Stimulated activated CD4-positive, alpha-beta T cell treated with anti-CD3 and anti-CD28 coated beads, Interleukin-1b, Interleukin-23, amount 100 ng/mL, for 1 hour (primary cell): ENCODE data around the gene CIB2.

ENCODE experiments used
- DNase-seq, 2 donors: peaks; one replicate each; pipeline ENCODE4 v3.0.0-alpha.2; 2020; ENCODE audit warnings: low read depth in 2 of 2

CIB2 gene

DNA sequence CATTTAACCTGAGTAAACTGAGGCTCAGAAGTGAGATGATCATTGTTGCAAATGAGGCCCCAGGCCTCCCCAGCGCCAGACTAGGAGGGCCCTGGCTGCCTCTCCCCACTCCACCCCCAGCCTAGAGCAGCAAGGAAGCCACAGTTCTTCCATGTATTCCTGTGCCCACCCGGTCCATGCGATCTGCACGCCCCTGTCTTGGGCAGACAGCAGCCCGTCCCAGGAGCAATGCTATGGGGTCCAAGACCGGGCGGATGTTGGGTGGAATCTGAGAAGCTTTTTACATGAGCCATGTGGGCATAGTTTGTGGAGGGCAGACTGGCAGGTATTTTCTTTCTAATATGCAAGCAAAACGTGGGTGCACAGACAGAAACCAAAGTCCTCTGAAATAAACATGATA, 23.8 kb downstream of the CIB2 start:
- no peak for DNase-seq

- no peak for DNase-seq
These were observed 25.6 kb downstream of the CIB2 start for GRCh38 chr15:78105476-78106241.

DNA sequence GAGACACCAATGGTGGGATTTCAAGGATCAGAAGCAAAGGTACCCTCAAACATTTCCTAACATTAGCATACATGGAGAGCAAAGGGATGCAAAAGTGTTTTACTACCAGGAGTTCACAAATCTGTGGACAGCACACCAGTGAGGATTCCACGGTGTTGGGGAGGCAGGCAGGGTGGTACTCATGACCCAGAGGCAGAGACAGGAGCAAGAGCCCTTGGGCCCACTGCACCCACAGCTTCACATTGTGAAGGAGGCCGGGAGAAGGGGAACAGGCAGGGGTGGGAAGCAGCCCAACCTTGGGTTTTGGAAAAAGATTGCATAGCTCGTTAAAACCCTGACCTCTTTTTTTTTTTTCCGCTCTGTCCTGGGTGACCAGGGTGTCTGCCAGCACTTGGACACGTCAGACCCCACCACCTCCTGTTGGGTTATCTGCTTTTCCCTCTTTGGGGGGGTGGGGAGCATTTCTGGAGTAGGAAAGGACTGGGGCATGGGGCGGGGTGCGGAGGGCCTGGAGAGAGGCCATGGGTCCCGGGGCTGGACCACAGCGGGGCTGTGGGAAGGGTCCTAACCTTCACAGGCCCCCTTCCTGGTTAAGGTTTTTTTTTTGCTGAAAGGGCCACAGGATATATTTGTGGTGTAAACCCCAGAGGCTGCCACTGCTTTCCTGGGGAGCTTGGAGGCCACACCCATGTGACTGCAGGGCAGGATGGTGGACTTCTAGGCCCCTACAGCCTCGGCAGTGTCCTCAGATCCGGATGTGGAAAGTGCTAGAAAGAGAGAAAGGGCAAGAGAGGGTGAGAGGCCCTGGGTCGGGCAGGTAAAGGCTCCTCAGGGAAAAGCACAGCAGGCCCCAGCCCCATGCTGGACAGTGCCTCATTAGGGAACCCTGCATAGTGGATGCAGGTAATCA, 26.4 kb downstream of the CIB2 start:
- DNase-seq, result no peak

DNA sequence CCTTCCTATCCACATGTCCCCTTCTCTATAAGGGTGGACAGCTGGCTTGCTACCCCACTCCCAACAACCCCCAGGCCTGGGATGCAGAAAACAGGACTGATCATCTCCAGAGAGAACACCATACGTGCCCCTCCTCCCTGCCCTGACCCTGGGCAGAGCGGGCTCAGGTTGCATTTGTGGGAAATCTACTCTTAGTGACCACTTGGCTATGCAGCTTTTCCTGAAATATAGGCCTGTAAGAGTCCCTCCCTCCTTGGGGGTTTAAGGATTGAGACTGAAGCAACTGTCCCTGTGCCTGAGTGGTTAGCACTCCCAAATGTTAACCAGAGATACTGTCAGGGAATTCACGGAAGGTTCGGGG, 27.1 kb downstream of the CIB2 start:
- DNase-seq, result no peak

DNA sequence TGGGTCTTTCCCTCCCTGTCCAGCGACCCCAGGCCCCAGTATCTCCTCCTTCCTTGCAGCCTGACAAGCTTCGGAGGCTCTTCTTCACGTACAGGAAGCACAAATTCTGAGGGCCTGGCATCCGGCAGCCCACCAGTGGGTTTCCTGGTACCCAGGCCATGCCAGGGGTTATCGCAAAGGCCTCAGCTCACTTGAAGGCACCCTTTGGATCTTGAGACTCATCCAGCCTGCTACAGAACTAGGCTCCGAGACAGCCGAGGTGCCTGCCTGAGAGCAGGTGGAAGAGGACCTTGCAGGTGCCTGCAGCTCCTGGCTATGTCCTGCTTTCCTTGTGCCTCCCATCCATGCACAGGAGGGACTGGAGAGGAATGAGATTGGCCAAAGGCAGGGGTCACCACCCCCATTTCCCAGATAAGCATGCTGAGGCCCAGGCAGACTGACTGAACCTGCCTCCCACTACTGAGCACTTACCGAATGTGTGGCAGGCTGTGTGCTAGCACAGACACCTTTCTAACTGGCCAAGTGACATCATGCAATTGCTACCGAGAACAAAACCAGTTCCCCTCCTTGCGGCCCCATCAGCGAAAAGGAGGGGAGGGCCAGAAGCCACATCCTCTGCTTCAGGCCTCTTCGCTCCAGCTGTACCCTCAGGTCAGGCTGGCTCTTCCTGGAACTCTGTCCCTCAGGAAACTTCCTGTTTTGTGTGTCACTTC, 27.7 kb downstream of the CIB2 start:
- no peak for DNase-seq

DNA sequence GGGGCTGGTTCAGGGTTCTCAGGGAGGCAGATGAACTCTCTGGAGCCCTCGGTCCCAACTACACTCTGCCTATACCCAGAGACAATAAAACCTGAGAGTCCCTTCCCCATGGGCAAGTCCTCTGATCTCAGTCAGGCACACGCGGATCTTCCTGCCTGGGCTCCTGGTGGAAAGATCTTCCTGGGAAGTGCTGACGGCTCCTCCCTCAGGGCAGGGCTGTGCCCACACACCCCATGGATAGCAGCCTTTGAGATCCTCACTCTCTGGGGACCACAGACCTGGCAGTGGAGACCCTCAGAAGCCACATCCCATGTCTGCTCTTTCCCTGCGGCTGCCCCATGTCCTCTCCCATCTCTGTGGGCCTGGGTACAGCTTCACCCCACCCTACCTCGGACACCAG, 28.5 kb downstream of the CIB2 start:
- no peak for DNase-seq

GRCh38 chr15:78102211-78102610, 29.0 kb downstream of the CIB2 start:
- DNase-seq, result no peak

- DNase-seq, result no peak
These were observed 29.7 kb downstream of the CIB2 start for GRCh38 chr15:78101423-78102105.

GRCh38 chr15:78100886-78101285, 30.4 kb downstream of the CIB2 start:
- no peak for DNase-seq

DNA sequence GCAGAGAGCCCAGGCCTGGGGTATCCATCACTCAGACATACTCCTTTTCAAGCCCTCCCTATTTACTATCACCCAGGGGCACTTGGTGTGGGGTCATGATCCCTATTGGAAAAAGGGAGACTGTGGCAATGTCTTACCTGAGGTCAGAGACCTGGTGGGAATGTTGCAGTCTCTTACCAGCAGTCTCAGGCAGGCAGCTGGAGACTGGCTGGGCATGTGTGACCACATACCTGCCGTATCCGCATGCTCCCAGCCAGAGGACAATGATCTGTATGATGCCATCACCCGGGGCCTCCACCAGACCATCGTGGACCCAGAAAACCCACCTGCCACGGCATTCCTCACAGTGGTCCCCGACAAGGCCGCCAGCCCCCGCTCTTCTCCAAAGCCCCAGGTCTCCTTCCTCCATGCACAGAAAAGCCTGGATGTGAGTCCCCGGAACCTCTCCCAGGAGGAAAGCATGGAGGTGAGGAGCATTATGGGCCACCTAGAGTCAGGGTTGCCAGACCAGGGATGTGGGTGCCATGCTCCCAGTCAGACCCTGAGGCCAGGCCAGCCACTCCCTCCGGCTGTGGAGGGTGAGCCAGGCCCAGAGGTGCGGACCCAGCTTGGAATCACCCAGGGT, 33.0 kb downstream of the CIB2 start:
- no peak for DNase-seq

DNA sequence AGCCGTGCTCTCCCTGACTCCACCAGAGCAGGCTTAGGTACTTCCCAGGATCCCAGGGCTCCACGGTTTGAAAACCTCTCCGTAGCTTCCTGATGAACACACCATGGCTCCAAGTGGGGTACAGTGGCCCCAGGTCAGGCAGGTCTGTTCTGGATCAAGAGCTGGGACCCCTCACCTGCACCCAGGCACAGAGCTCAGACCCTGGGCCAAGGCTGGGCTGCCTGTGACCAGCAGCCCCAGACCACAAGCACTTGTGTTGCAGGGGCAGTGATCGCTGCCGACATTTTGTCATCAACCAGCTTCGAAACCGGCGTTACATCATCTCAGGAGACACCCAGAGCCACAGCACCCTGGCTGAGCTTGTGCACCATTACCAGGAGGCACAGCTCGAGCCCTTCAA, 33.6 kb downstream of the CIB2 start:
- no peak for DNase-seq

- no peak for DNase-seq
These were observed 37.8 kb downstream of the CIB2 start for GRCh38 chr15:78093242-78094020.

DNA sequence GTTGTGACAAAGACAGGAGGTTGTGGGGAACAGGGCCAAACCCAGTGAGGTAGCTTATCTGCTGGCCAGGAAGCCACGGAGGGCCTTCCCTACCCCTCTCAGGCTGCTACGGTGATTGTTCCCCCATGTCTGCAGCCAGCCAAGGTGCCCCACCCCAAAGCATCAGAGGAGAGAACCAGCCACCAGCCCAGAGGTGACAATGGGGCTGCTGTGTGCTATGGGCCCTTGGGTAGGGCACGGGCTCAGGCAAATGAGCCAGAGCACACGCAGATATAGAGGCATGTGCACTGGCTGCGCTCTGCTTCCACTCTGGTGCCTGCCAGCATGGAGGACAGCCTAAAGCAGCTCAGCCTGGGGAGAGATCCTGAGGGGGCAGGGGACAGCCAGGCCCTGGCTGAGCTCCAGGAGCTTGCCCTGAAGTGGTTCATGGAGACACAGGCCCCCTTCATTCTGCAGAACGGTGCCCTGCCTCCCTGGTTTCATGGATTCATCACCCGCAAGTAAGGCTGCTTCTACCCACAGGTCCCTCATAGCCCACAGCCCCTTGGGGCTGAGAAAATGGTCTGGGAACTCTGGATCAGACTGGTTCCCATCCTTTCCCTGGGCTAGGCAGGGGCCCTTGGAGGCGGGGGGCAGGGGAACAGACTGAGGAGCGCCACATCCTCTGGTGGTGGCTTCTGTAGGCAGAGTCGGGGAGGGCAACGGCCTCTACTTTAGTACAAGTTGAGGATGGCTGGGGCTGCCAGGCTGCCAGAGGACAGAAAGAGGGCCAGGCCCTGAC, 38.8 kb downstream of the CIB2 start, which contains the start of gene SH2D7:
Gene SH2D7 (plus strand): TSS at position 301 of the 781 bp plus-strand sequence. CDS start 24 bp downstream, at position 325.
- DNase-seq, result no peak

- DNase-seq, result no peak
These were observed 40.7 kb downstream of the CIB2 start for GRCh38 chr15:78090422-78091063.

DNA sequence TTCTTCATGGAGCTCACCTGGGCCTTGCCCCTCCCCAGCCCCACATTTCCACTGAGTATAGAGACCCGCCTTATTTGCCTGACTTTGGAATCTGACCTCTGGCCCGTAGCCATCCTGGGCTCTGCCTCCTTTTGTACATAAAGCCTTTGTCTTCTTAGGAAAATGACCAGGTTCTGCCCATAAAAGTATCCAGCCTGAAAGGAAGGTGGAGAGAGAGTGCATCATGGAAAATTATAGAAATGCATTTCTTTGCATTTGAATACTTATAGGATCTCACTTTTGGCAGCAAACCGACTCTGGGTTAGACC, 42.5 kb downstream of the CIB2 start:
- no peak for DNase-seq

DNA sequence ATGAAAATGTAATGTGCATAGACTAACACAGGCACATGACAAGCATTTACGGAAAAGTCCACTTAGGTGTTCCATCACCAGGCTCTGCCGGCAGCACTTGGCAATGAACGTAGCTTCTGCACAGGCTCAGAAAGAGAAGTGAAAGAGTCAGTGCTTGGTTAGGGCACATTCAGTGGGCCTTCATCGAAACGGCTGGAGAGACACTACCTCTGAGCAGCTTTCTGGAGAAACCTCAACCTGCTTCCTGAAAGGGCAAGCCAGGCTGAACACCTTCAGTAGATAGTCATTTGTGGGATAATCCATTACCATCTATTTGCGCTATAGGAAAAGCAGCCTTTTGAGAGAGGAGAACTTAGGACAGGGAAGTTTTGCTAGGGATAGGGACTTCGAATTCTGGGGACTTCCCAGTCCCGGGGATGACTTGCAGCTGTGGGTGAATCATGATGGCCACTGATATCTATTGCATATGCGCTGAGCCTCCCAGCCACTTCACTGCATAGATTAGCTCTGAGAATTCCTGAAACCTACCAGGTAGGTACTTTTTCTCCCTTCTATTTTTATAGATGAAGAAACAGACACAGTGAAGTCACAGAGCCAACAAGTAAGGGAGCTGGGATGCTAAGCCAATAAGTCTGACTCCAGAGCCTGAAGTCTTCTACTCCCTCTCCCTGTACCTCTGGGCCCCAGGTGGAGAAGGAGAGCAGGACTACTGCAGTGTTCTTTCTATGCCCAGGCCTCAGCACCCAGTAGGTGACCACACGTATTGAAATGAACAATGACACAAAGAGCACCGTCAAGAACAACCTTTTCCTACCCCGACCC, 43.1 kb downstream of the CIB2 start:
- no peak for DNase-seq

GRCh38 chr15:78085928-78086327, 45.3 kb downstream of the CIB2 start:
- DNase-seq, result no peak

DNA sequence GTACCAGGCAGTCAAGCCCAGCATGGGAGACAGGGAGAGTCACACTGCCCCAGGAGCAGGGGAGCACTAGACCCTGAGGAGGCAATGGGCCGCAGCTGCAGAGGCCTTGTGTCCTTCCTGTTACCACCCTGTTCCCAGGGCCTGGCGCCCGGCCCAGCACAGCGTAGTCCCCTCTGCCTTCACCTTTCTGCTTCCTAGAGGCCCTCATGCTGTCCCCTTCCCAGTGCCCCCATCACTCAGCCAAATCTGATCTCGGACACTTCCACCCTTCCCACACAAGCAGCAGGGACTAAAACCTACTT, 46.8 kb downstream of the CIB2 start:
- no peak for DNase-seq
